Measurements from ENCODE around the gene CKAP2L. TPM values are rescaled to one million over a fixed set of nuclear protein-coding genes. Genes with fewer than 3 reads are reported as not detected.

CKAP2L gene
- total RNA-seq, 4 donors from 2014 or later = 4.3 to 14.4 (median 6.7) TPM

DNA sequence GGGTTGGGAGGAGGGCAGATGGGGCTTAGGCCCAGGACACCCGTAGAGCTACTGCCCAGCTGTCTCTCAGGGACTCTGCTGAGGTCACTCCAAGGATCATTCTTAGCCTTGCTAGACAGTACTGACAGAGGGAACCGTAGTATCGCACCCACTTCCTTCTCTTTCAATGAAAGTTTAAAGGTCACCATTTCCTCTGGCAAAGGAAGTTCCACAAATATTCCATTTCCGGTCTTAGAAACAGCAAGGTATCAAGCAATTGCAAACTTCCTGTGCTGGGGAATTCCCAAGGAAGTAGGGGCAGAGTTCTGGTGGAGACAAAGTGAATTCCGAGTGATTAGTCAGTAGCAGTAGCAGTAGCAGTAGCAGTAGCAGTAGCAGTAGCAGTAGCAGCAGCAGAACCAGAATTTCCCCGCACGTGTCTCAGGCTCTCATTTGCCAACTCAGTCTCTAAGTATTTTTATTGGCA is 47.5 kb upstream of the CKAP2L start:
- intact Hi-C loops (cut with DNase I) = no loop called here
- H3K36me3 ChIP-seq = no peaks in the 10 kb centered on the region
- TF ChIP-seq, protein P1, sequence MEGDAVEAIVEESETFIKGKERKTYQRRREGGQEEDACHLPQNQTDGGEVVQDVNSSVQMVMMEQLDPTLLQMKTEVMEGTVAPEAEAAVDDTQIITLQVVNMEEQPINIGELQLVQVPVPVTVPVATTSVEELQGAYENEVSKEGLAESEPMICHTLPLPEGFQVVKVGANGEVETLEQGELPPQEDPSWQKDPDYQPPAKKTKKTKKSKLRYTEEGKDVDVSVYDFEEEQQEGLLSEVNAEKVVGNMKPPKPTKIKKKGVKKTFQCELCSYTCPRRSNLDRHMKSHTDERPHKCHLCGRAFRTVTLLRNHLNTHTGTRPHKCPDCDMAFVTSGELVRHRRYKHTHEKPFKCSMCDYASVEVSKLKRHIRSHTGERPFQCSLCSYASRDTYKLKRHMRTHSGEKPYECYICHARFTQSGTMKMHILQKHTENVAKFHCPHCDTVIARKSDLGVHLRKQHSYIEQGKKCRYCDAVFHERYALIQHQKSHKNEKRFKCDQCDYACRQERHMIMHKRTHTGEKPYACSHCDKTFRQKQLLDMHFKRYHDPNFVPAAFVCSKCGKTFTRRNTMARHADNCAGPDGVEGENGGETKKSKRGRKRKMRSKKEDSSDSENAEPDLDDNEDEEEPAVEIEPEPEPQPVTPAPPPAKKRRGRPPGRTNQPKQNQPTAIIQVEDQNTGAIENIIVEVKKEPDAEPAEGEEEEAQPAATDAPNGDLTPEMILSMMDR (IDR thresholded peaks at IDR 0.05) = no peak
- TF ChIP-seq POLR2A (IDR thresholded peaks at IDR 0.05) = no peak
- 15 to 22% methylated on average over 6 to 7 of the region's 7 CpGs for WGBS, 2 donors
- peak overlapping the region; percentile 63 to 73 (median 66) for H3K27ac ChIP-seq
- no peaks in the 10 kb centered on the region for H3K27me3 ChIP-seq
- peaks cover 0 to 4% (median 3%) of the 10 kb centered on the region in 3 donors for H3K9me3 ChIP-seq
- no peak overlapping the region for H3K4me3 ChIP-seq
- no peak for DNase-seq
- peaks cover 7 to 40% (median 30%) of the 10 kb centered on the region in 3 donors for H3K4me1 ChIP-seq

DNA sequence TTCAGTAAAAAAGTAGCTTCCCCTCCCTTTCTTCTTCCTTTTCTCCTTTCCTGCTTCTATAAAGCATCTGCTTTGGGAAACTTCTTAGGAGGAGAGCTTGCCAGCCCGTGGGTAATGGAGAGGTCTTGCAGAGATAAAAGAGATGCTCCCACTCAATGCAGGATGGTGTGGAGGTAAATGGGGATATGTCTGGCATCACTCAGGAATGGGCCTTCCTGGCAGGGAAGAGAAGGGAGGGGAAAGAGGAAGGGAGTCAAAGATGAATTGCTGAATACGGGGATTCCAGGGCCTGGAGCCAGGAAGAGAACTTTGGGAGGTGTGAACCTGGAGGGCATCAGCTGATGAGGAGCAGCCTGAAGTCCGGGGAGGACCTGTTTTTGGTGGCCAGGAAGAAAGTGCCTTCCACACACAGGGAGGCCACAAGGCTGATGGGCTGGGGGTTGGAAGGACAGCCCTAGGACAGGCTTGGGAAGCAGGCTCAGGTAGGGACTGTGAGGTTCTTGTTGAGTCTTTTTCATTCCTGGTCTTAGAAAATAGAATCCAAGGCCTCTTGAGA is 46.9 kb upstream of the CKAP2L start:
- no peak for DNase-seq
- no peak overlapping the region for H3K4me3 ChIP-seq
- TF ChIP-seq POLR2A (IDR thresholded peaks at IDR 0.05) = no peak
- TF ChIP-seq, protein P1 (IDR thresholded peaks at IDR 0.05) = no peak
- peaks cover 0 to 4% (median 3%) of the 10 kb centered on the region in 3 donors for H3K9me3 ChIP-seq
- no peaks in the 10 kb centered on the region for H3K27me3 ChIP-seq
- no peaks in the 10 kb centered on the region for H3K36me3 ChIP-seq
- peak overlapping the region; percentile 63 to 73 (median 66) for H3K27ac ChIP-seq
- intact Hi-C loops (cut with DNase I) = no loop called here
- WGBS, 2 donors = 47 to 59% methylated on average over 3 of the region's 3 CpGs
- H3K4me1 ChIP-seq = peaks cover 7 to 40% (median 30%) of the 10 kb centered on the region in 3 donors

DNA sequence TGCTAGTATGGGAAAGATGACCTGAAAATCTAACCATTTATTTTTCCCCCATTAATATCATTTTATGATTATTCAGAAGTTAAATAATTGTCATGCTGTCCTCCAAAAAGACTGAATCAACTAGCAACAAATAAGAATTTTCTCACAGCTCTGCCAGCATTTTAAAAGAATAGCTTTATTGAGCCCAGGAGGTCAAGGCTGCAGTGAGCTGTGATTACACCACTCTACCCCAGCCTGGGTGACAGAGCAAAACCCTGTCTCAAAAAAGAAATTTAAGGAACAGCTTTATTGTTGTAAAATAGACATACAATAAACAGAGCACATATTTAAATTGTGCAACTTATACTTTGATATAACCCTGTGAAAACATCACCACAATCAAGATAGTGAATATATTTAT is 44.7 kb upstream of the CKAP2L start:
- H3K9me3 ChIP-seq = peaks cover 0 to 4% (median 3%) of the 10 kb centered on the region in 3 donors
- H3K27me3 ChIP-seq = no peaks in the 10 kb centered on the region
- intact Hi-C loops (cut with DNase I) = no loop called here
- TF ChIP-seq, protein P1 (IDR thresholded peaks at IDR 0.05) = no peak
- TF ChIP-seq POLR2A (IDR thresholded peaks at IDR 0.05) = no peak
- no peaks in the 10 kb centered on the region for H3K36me3 ChIP-seq
- H3K4me1 ChIP-seq = peaks cover 7 to 48% (median 34%) of the 10 kb centered on the region in 3 donors
- no peak overlapping the region for H3K27ac ChIP-seq
- DNase-seq = no peak
- no peak overlapping the region for H3K4me3 ChIP-seq

DNA sequence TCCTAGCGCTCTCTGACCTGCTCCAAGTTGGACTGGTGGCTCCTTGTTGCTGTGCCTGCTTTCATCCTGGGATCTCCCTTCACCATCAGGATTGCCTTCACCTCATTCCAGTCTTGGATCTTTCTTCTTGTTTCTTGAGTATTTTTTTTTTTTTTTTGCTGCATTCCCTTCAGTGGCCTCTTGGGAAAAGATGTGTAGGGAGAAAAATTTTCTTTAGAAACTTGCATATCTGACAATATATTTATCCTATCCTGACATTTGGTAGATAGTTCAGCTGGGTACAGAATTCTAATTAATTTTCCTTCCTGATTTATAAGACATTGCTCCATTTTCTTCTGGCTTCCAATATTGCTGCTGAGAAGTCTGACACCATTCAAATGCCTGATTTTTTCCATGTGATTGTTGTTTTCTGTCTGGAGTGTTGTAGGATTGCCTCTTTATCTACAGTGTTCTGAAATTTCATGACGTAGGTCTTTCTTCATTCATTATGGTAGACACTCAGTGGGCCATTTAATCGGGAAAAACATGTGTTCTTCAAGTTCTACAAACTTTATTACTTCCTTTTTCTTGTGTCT is 42.9 kb upstream of the CKAP2L start:
- H3K4me3 ChIP-seq = no peak overlapping the region
- TF ChIP-seq, protein P1 (IDR thresholded peaks at IDR 0.05) = peak in 1 of 6 experiments; percentile 29
- no peak for TF ChIP-seq POLR2A (IDR thresholded peaks at IDR 0.05)
- WGBS, 2 donors = 92 to 97% methylated on average over 3 of the region's 3 CpGs
- H3K27me3 ChIP-seq = no peaks in the 10 kb centered on the region
- H3K36me3 ChIP-seq = no peaks in the 10 kb centered on the region
- no peak for DNase-seq
- no peak overlapping the region for H3K27ac ChIP-seq
- intact Hi-C loops (cut with DNase I) = no loop called here
- H3K4me1 ChIP-seq = peaks cover under 1 to 30% (median 18%) of the 10 kb centered on the region in 3 donors
- peaks cover 0 to 4% (median 3%) of the 10 kb centered on the region in 3 donors for H3K9me3 ChIP-seq

DNA sequence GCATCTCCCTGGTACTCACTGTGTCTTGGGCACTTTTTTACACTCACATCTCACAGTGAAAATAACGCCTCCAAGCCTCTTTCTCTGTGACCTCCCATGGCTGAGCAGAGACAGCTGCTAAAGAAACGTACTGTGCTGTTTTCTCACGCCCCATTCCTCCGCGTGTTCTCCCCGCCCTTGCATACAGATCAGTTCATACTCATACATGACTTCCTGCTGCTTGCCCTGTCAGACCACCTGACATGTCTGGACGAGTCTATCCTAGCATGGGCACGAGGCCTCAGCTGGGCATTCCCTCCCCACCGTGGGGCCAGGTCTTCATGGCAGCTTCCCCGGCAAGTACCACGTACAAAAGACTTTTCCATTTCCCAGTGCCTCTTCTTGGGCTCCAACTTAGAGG is 41.1 kb upstream of the CKAP2L start:
- intact Hi-C loops (cut with DNase I) = no loop called here
- no peak for TF ChIP-seq POLR2A (IDR thresholded peaks at IDR 0.05)
- TF ChIP-seq, protein P1 (IDR thresholded peaks at IDR 0.05) = no peak

More for the DNA sequence above, 41.1 kb upstream of the CKAP2L start:
- Histone ChIP-seq H3K27me3 (no peaks in the 10 kb centered on the region), H3K9me3 (peaks cover 0 to 4% (median 3%) of the 10 kb centered on the region in 3 donors), H3K36me3 (no peaks in the 10 kb centered on the region), H3K27ac (peak overlapping the region; percentile 2 to 72 (median 64)), H3K4me3 (no peak overlapping the region), H3K4me1 (peaks cover 0 to 32% (median 9%) of the 10 kb centered on the region in 3 donors)
- DNase-seq = no peak
- WGBS, 2 donors = 54 to 58% methylated on average over 11 of the region's 11 CpGs
